Subcutaneous abdominal adipose tissue (tissue), 5 donors: Measurements from ENCODE around the gene KSR2.

Experiments
- H3K27ac ChIP-seq: one replicate; pipeline ENCODE4 v1.7.0; 2013; ENCODE audit warnings: low read depth, mild to moderate bottlenecking, inconsistent platforms, low read length, moderate library complexity
- H3K27me3 ChIP-seq, 5 donors: one replicate each; pipeline ENCODE4 v1.7.0; 2013; ENCODE audit warnings: low read length in 5 of 5, inconsistent platforms in 1 of 5; ENCODE audit not compliant: control insufficient read depth in 5 of 5, insufficient read depth in 4 of 5
- H3K36me3 ChIP-seq, 5 donors: one replicate each; pipeline ENCODE4 v1.7.0; 2013; ENCODE audit warnings: low read length in 5 of 5; ENCODE audit not compliant: control insufficient read depth in 5 of 5, insufficient read depth in 5 of 5
- H3K4me1 ChIP-seq, 5 donors: one replicate each; pipeline ENCODE4 v1.7.0; 2013; ENCODE audit warnings: low read length in 5 of 5, mild to moderate bottlenecking in 3 of 5, moderate library complexity in 1 of 5; ENCODE audit not compliant: control insufficient read depth in 5 of 5, insufficient read depth in 5 of 5
- H3K4me3 ChIP-seq, 5 donors: one replicate each; pipeline ENCODE4 v1.7.0; 2013; ENCODE audit warnings: low read length in 5 of 5, low read depth in 1 of 5
- H3K9ac ChIP-seq, 5 donors: one replicate each; pipeline ENCODE4 v1.7.0; 2013; ENCODE audit warnings: low read length in 5 of 5, mild to moderate bottlenecking in 4 of 5, moderate library complexity in 3 of 5
- H3K9me3 ChIP-seq, 5 donors: one replicate each; pipeline ENCODE4 v1.7.0; 2013; ENCODE audit warnings: low read length in 5 of 5; ENCODE audit not compliant: control insufficient read depth in 5 of 5
- donor health status: healthy.
- donor health status: healthy.
- donor health status: healthy.
- donor health status: healthy.
- donor health status: healthy.

The KSR2 gene

GRCh38 chr12:117502633-117503032 is 466.2 kb downstream of the KSR2 start:
- Histone ChIP-seq H3K36me3 (no peaks in the 10 kb centered on the region), H3K4me1 (peaks cover 0 to 11% (median 8%) of the 10 kb centered on the region in 5 donors), H3K27me3 (peaks cover 0 to 7% (median 0%) of the 10 kb centered on the region in 5 donors), H3K4me3 (no peak overlapping the region), H3K9ac (no peak overlapping the region), H3K9me3 (peaks cover 0 to 5% (median 0%) of the 10 kb centered on the region in 5 donors), H3K27ac (no peak overlapping the region)

- H3K4me3 ChIP-seq = no peak overlapping the region
- H3K9me3 ChIP-seq = peaks cover 0 to 5% (median 0%) of the 10 kb centered on the region in 5 donors
- peaks cover 0 to 7% (median 0%) of the 10 kb centered on the region in 5 donors for H3K27me3 ChIP-seq
- H3K9ac ChIP-seq = no peak overlapping the region
- H3K4me1 ChIP-seq = peaks cover 0 to 11% (median 8%) of the 10 kb centered on the region in 5 donors
- H3K27ac ChIP-seq = no peak overlapping the region
- H3K36me3 ChIP-seq = no peaks in the 10 kb centered on the region
Observed at GRCh38 chr12:117502233-117502632, 466.6 kb downstream of the KSR2 start.

DNA sequence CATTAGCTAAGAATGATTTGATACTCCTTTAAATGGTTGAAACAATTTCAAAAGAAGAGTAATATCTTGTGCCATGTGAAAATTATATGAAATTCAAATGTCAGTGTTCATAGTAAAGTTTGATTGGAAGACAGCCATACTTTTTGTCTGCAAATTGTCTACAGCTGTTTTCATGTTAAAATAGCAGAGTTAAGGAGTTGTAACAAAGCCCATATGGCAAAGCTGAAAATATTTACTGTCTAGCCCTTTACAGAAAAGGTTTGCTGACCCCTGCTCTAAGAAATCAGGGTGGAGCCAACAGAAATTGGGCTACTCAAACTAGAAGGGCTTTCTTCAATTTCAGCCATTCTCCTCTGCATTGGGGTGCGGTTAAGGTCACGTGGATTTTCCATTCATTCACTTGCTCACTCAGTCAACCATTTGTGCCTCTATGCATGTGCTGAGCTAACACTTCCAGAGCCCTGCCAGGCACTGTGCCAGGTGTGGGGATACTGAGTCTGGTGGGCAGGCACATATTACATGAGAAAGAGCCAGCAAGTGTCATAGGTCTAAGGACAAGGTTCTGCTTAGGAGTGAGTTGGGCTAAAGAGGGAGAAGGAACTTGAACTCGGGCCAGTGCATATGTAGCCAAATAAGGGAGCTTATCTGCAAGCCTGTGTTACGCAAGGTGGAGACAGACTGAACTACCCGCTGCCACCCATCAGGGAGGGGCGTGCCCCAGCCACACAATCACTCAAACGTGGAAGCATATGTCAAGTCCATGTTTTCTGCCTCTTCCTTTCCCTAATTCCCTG is 467.5 kb downstream of the KSR2 start:
- no peak overlapping the region for H3K4me3 ChIP-seq
- H3K9ac ChIP-seq = no peak overlapping the region
- no peaks in the 10 kb centered on the region for H3K36me3 ChIP-seq
- peaks cover 0 to 5% (median 0%) of the 10 kb centered on the region in 5 donors for H3K9me3 ChIP-seq
- no peak overlapping the region for H3K27ac ChIP-seq
- H3K27me3 ChIP-seq = peaks cover 0 to 7% (median 0%) of the 10 kb centered on the region in 5 donors
- H3K4me1 ChIP-seq = peaks cover 0 to 11% (median 8%) of the 10 kb centered on the region in 5 donors

- Histone ChIP-seq H3K27me3 (peaks cover 0 to 7% (median 0%) of the 10 kb centered on the region in 5 donors), H3K4me3 (no peak overlapping the region), H3K9me3 (peaks cover 0 to 5% (median 0%) of the 10 kb centered on the region in 5 donors), H3K4me1 (peaks cover 0 to 11% (median 8%) of the 10 kb centered on the region in 5 donors), H3K9ac (no peak overlapping the region), H3K36me3 (no peaks in the 10 kb centered on the region), H3K27ac (no peak overlapping the region)
Observed at GRCh38 chr12:117499759-117500485, 468.9 kb downstream of the KSR2 start.

DNA sequence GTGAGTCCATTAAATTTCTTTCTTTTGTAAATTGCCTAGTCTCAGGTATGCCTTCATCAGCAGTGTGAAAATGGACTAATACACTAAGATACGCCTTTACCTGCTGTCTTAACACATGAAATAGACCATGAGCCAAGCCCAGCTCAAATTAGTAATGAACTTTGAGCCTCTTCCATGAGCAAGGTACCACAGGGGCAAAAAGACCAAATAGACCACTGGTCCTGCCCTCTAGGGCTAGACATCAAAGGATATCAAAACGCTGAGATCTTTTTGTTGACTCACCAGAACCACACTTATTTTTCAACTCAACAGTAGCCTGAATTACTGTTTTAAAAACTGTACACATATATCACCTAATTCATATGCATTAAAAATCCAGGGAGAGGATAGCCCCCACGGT is 469.9 kb downstream of the KSR2 start:
- Histone ChIP-seq H3K36me3 (no peaks in the 10 kb centered on the region), H3K4me1 (peaks cover 0 to 11% (median 8%) of the 10 kb centered on the region in 5 donors), H3K9ac (no peak overlapping the region), H3K4me3 (no peak overlapping the region), H3K27ac (no peak overlapping the region), H3K9me3 (peaks cover 0 to 5% (median 0%) of the 10 kb centered on the region in 5 donors), H3K27me3 (peaks cover 0 to 7% (median 0%) of the 10 kb centered on the region in 5 donors)

DNA sequence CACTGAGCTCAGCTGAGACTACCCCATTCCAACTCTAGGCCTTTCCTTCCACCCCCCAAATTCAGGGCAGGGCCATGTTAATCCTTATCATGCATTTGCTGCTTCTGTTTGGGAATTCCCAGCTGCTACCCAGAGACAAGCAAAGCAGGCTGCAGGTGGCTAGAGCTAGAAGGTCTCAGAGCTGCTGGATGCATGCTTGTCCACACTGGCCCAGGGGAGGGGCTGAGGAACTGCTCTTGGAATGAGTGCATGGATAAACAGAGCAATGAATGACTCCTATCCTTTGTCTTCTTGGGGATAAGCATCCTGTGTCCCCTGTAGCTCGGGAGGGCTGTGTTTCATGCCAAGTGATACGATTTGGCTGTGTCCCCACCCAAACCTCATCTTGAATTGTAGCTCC is 470.5 kb downstream of the KSR2 start:
- Histone ChIP-seq H3K27me3 (peaks cover 0 to 7% (median 0%) of the 10 kb centered on the region in 5 donors), H3K27ac (no peak overlapping the region), H3K9ac (no peak overlapping the region), H3K4me1 (peaks cover 0 to 11% (median 8%) of the 10 kb centered on the region in 5 donors), H3K4me3 (no peak overlapping the region), H3K36me3 (no peaks in the 10 kb centered on the region), H3K9me3 (peaks cover 0 to 3% (median 0%) of the 10 kb centered on the region in 5 donors)

- no peak overlapping the region for H3K4me3 ChIP-seq
- H3K9me3 ChIP-seq = no peaks in the 10 kb centered on the region
- peaks cover 0 to 11% (median 8%) of the 10 kb centered on the region in 5 donors for H3K4me1 ChIP-seq
- H3K9ac ChIP-seq = no peak overlapping the region
- no peaks in the 10 kb centered on the region for H3K36me3 ChIP-seq
- H3K27me3 ChIP-seq = peaks cover 0 to 7% (median 0%) of the 10 kb centered on the region in 5 donors
- no peak overlapping the region for H3K27ac ChIP-seq
Observed at GRCh38 chr12:117497407-117497806, 471.4 kb downstream of the KSR2 start.

DNA sequence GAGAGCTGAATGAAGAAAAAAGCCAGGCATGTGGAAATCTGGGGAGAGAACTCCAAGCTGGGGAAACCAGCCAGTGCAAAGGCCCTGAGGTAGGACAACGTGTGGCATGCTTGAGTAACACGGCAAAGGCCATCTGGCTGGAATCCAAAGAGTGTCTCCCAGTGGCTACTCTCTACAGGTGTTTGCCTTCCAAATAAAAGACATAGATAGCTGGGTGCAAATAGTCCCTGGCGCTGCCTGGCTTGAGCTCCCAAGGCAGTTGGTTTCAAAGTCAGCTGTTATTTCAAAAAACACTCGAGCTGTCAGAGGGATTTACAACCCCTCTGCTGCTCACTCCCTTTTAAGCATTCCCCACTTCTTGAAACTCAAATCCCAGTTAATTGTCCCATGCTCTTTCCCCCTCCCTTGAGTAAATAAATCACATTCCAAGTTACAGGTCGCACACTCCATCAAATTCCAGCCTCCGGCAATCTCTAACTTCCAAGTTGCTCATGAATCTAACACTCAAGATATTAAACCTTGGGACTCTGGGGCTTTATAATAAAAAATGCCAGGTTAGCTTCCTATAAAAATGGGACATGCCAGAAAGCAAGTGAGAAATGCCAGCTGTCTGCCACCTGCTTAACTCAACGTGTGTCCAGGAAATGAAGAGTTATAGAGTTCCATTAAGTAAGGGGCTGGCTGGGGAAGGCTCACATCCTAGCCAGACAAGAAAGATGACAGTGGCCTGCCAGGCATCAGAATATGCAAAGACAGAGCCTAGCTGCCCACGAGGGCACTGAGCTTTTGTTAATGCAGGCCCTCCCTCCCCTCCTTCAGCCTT is 473.7 kb downstream of the KSR2 start:
- Histone ChIP-seq H3K4me3 (no peak overlapping the region), H3K27ac (no peak overlapping the region), H3K4me1 (no peaks in the 10 kb centered on the region), H3K36me3 (no peaks in the 10 kb centered on the region), H3K9me3 (no peaks in the 10 kb centered on the region), H3K9ac (no peak overlapping the region), H3K27me3 (peaks cover 0 to 7% (median 0%) of the 10 kb centered on the region in 5 donors)

GRCh38 chr12:117491711-117492110 is 477.1 kb downstream of the KSR2 start:
- Histone ChIP-seq H3K4me3 (no peak overlapping the region), H3K9me3 (no peaks in the 10 kb centered on the region), H3K27ac (no peak overlapping the region), H3K4me1 (peaks cover 0 to 3% (median 0%) of the 10 kb centered on the region in 5 donors), H3K36me3 (no peaks in the 10 kb centered on the region), H3K27me3 (peaks cover 0 to 4% (median 0%) of the 10 kb centered on the region in 5 donors), H3K9ac (no peak overlapping the region)
